Tibial artery (tissue), 4 donors: ENCODE results near the gene ZKSCAN1.

Experiments used
- DNase-seq, 2 donors: peaks; one replicate each; pipeline ENCODE4 v3.0.0-alpha.2; 2019
- H3K27ac ChIP-seq, 2 donors: fragments of 200-600 bp; sonication (generic) in 1 of 2; 1 replicate in 1 of 2; 2 replicates in 1 of 2; pipeline ENCODE4 v1.5.1; 2018 to 2019; ENCODE audit warnings: mild to moderate bottlenecking in 1 of 2
- H3K27me3 ChIP-seq, 2 donors: fragments of 200-600 bp; sonication (generic) in 1 of 2; one replicate each; pipeline versions ENCODE4 v1.5.1 to v1.6.0; 2016 to 2019
- H3K36me3 ChIP-seq, 3 donors: fragments of 200-600 bp; sonication (generic) in 2 of 3; one replicate each; pipeline ENCODE4 v1.5.1; 2016 to 2019; ENCODE audit warnings: mild to moderate bottlenecking in 2 of 3
- H3K4me1 ChIP-seq, 4 donors: fragments of 200-600 bp; sonication (generic) in 2 of 4; 1 replicate in 3 of 4; 2 replicates in 1 of 4; pipeline ENCODE4 v1.5.1; 2016 to 2019
- H3K4me3 ChIP-seq, 2 donors: fragments of 200-600 bp; sonication (generic) in 1 of 2; 1 replicate in 1 of 2; 2 replicates in 1 of 2; pipeline ENCODE4 v1.5.1; 2018 to 2019; ENCODE audit warnings: mild to moderate bottlenecking in 2 of 2
- H3K9me3 ChIP-seq, 3 donors: fragments of 200-600 bp; sonication (generic) in 1 of 3; one replicate each; pipeline ENCODE4 v1.5.1; 2016 to 2019
- intact Hi-C: fragments of 100-400 bp; cut with DNase I; formaldehyde crosslinking; loops from one replicate; pipeline ENCODE4 v1.15.0; 2023; ENCODE audit warnings: low total_unique reads
- TF ChIP-seq, protein P1 (sequence below), 2 experiments: fragments of 200-600 bp in 1 of 2; fragments of 450-650 bp in 1 of 2; IDR thresholded peaks; one replicate each; pipeline ENCODE4 v1.5.1; 2017 to 2019; ENCODE audit warnings: antibody characterized with exemption in 2 of 2, mild to moderate bottlenecking in 1 of 2, moderate library complexity in 1 of 2

ZKSCAN1 gene

DNA sequence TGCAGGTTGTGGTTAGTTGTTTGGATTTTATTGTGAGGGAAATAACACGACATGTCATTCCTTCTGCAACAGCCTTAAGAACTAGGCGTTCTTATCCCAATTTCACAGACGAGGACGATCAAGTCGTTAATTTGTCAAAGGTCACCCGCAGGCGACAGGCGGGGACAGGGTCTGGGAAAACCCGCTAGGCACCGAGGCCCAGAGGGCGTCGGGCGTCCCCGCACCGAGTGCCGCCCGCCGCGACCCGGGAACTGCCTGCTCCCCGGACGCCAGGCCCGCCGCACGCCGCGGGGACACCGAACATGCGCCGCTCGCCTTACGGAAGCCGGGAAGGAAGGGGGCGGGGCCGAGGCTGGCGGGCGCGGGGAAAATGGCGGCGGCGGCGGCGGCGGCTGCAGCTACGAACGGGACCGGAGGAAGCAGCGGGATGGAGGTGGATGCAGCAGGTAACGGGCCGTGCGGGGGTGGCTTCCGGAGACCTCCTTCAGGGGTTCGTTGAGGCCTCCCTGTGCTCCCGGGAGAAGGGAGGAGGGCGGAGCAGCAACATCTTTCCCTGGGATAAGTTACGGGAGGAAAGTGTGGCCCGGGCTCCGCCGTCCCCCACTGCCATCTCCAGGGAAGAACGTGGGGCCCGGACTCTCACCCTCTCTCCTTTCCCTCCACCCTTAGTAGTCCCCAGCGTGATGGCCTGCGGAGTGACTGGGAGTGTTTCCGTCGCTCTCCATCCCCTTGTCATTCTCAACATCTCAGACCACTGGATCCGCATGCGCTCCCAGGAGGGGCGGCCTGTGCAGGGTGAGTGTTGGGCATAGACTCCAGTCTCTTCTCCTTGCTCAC is 73.4 kb downstream of the ZKSCAN1 start, which contains the start of gene COPS6:
Gene COPS6 (plus strand): TSS at position 349 of the 837 bp plus-strand sequence. CDS start 22 bp downstream, at position 371.
- H3K4me3 ChIP-seq, result peak within 1 kb of the TSS; percentile 80 to 84
- intact Hi-C loops, result loop anchor here (10.0 kb wide), 1 partner anchor 74 kb away; the partner anchor contains the start of gene ZKSCAN1
- peaks cover 0 to 24% (median 12%) of the 10 kb centered on the region in 4 donors for H3K4me1 ChIP-seq
- H3K27ac ChIP-seq, result peak within 1 kb of the TSS; percentile 84 to 90
- no peaks in the 10 kb centered on the region for H3K9me3 ChIP-seq
- DNase-seq, result peak; percentile 77 to 90
- TF ChIP-seq, protein P1, sequence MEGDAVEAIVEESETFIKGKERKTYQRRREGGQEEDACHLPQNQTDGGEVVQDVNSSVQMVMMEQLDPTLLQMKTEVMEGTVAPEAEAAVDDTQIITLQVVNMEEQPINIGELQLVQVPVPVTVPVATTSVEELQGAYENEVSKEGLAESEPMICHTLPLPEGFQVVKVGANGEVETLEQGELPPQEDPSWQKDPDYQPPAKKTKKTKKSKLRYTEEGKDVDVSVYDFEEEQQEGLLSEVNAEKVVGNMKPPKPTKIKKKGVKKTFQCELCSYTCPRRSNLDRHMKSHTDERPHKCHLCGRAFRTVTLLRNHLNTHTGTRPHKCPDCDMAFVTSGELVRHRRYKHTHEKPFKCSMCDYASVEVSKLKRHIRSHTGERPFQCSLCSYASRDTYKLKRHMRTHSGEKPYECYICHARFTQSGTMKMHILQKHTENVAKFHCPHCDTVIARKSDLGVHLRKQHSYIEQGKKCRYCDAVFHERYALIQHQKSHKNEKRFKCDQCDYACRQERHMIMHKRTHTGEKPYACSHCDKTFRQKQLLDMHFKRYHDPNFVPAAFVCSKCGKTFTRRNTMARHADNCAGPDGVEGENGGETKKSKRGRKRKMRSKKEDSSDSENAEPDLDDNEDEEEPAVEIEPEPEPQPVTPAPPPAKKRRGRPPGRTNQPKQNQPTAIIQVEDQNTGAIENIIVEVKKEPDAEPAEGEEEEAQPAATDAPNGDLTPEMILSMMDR (IDR thresholded peaks at IDR 0.05), result no peak
- H3K36me3 ChIP-seq, result peaks cover 34 to 39% (median 36%) of the 10 kb centered on the region in 3 donors
- H3K27me3 ChIP-seq, result no peaks in the 10 kb centered on the region

DNA sequence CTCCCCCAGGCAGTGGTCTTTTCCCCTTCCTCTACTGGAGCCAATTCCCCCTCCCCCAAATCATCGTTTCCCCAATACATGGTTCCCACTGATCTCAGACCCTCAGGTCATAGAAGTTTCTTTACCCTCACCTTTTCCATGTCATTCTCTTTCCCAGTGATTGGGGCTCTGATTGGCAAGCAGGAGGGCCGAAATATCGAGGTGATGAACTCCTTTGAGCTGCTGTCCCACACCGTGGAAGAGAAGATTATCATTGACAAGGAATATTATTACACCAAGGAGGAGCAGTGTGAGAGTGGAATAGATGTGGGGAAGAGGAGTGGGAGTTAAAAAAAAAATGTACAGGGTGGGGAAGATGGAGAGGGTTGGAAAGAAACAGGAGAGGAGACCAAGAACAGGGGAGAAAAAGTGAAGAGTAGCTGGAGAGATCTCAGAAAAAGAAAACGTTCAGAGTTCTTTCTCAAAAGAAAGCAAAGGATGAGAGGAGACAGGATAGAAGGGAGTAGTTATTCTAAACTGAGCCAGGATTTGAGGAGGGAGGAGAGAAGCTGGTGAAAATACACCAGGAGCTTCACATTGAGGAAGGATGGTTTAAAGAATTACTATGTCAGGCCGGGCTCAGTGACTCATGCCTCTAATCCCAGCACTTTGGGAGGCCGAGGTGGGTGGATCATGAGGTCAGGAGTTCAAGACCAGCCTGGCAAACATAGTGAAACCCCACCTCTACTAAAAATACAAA is 74.2 kb downstream of the ZKSCAN1 start:
- DNase-seq, result no peak
- intact Hi-C loops, result loop anchor here (10.0 kb wide), 1 partner anchor 75 kb away; the partner anchor contains the start of gene ZKSCAN1
- Histone ChIP-seq H3K27me3 (no peaks in the 10 kb centered on the region), H3K27ac (peak overlapping the region; percentile 84 to 90), H3K9me3 (no peaks in the 10 kb centered on the region), H3K4me3 (peak overlapping the region; percentile 80 to 84), H3K4me1 (peaks cover 0 to 25% (median 12%) of the 10 kb centered on the region in 4 donors), H3K36me3 (peaks cover 40 to 47% (median 44%) of the 10 kb centered on the region in 3 donors)
- TF ChIP-seq, protein P1 (IDR thresholded peaks at IDR 0.05), result no peak

DNA sequence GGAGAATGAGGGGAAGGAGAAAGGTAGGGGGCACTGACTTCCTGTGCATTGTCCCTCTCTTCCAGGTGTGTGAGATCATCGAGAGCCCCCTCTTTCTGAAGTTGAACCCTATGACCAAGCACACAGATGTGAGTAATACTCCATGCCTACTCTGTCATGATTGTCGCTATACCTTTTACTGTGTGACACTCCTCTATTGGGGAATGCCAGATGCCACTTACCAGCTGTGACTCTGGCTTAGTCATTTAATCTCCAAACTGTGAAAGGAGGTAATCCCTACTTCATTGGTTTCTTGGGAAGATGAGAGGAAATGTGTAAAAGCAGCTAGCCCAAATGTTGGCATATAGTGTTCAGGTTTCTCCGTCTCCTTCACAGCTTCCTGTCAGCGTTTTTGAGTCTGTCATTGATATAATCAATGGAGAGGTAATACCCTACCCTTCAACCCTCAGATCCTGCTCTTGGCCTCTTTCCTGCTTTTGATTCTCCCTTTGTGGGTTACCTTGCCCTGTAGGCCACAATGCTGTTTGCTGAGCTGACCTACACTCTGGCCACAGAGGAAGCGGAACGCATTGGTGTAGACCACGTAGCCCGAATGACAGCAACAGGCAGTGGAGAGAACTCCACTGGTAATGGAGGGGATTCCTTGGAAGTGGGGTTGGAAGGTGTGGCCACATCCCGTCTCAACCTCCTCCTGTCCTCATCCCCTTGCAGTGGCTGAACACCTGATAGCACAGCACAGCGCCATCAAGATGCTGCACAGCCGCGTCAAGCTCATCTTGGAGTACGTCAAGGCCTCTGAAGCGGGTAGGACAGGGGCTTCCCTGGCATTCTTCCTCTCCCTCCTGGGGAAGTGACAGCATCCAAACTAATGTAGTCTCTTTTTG is 75.4 kb downstream of the ZKSCAN1 start:
- DNase-seq, result no peak
- intact Hi-C loops, result no loop called here
- TF ChIP-seq, protein P1 (IDR thresholded peaks at IDR 0.05), result no peak
- peaks cover 0 to 25% (median 12%) of the 10 kb centered on the region in 4 donors for H3K4me1 ChIP-seq
- no peak overlapping the region for H3K4me3 ChIP-seq
- H3K36me3 ChIP-seq, result peaks cover 52 to 59% (median 56%) of the 10 kb centered on the region in 3 donors
- no peak overlapping the region for H3K27ac ChIP-seq
- H3K9me3 ChIP-seq, result no peaks in the 10 kb centered on the region
- no peaks in the 10 kb centered on the region for H3K27me3 ChIP-seq
